ENCODE results near the gene CYP26B1. TPM values are rescaled to one million over a fixed set of nuclear protein-coding genes. Genes with fewer than 3 reads are reported as not detected.

CYP26B1 gene
- total RNA-seq, 4 donors from 2014 or later, result 1.8 to 4.8 (median 2.3) TPM

- Histone ChIP-seq H3K36me3 (no peaks in the 10 kb centered on the region), H3K4me3 (no peak overlapping the region), H3K27me3 (peaks cover 0 to 5% (median 0%) of the 10 kb centered on the region in 3 donors), H3K27ac (no peak overlapping the region), H3K4me1 (peaks cover 1 to 8% of the 10 kb centered on the region in 2 donors), H3K9me3 (no peaks in the 10 kb centered on the region)
- in situ Hi-C loops (cut with MboI; ENCODE audit: low sequenced_read_pairs in 4 of 4) (loop anchor here (10.0 to 25.0 kb wide), 7 partner anchors 230 to 620 kb away; no protein-coding TSS in a partner anchor), intact Hi-C loops (cut with DNase I; ENCODE audit: low total_unique reads) (loop anchor here (10.0 kb wide), 1 partner anchor 420 kb away; no protein-coding TSS in a partner anchor)
- TF ChIP-seq, protein P1, sequence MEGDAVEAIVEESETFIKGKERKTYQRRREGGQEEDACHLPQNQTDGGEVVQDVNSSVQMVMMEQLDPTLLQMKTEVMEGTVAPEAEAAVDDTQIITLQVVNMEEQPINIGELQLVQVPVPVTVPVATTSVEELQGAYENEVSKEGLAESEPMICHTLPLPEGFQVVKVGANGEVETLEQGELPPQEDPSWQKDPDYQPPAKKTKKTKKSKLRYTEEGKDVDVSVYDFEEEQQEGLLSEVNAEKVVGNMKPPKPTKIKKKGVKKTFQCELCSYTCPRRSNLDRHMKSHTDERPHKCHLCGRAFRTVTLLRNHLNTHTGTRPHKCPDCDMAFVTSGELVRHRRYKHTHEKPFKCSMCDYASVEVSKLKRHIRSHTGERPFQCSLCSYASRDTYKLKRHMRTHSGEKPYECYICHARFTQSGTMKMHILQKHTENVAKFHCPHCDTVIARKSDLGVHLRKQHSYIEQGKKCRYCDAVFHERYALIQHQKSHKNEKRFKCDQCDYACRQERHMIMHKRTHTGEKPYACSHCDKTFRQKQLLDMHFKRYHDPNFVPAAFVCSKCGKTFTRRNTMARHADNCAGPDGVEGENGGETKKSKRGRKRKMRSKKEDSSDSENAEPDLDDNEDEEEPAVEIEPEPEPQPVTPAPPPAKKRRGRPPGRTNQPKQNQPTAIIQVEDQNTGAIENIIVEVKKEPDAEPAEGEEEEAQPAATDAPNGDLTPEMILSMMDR (IDR thresholded peaks at IDR 0.05 in 4 of 5, conservative IDR thresholded peaks at IDR 0.05 in 1 of 5), result no peak
- TF ChIP-seq POLR2A (IDR thresholded peaks at IDR 0.05), result no peak
- no peak for DNase-seq
- no peak for ATAC-seq
Measured at GRCh38 chr2:72155151-72155550, 7.5 kb upstream of the CYP26B1 start.

- intact Hi-C loops (cut with DNase I; ENCODE audit: low total_unique reads), result loop anchor here (5.0 to 10.0 kb wide), 3 partner anchors 157 to 542 kb away; no protein-coding TSS in a partner anchor
- no peak overlapping the region for H3K27ac ChIP-seq
- H3K9me3 ChIP-seq, result no peaks in the 10 kb centered on the region
- peaks cover 8 to 15% of the 10 kb centered on the region in 2 donors for H3K4me1 ChIP-seq
- peak in 1 of 2 donors; percentile 26 for ATAC-seq
- no peak for DNase-seq
- no peak overlapping the region for H3K4me3 ChIP-seq
- in situ Hi-C loops (cut with MboI; ENCODE audit: low sequenced_read_pairs in 4 of 4), result loop anchor here (5.0 to 25.0 kb wide), 10 partner anchors 230 to 620 kb away; no protein-coding TSS in a partner anchor
- no peaks in the 10 kb centered on the region for H3K36me3 ChIP-seq
- TF ChIP-seq, protein P1 (IDR thresholded peaks at IDR 0.05 in 4 of 5, conservative IDR thresholded peaks at IDR 0.05 in 1 of 5), result no peak
- TF ChIP-seq POLR2A (IDR thresholded peaks at IDR 0.05), result no peak
- peaks cover 6 to 11% (median 7%) of the 10 kb centered on the region in 3 donors for H3K27me3 ChIP-seq
Measured at GRCh38 chr2:72154386-72154975, 6.8 kb upstream of the CYP26B1 start.

- TF ChIP-seq, protein P1 (IDR thresholded peaks at IDR 0.05 in 4 of 5, conservative IDR thresholded peaks at IDR 0.05 in 1 of 5), result no peak
- no peak for TF ChIP-seq POLR2A (IDR thresholded peaks at IDR 0.05)
- no peaks in the 10 kb centered on the region for H3K9me3 ChIP-seq
- H3K36me3 ChIP-seq, result no peaks in the 10 kb centered on the region
- H3K27me3 ChIP-seq, result peaks cover 11 to 16% (median 12%) of the 10 kb centered on the region in 3 donors
- H3K4me3 ChIP-seq, result no peak overlapping the region
- H3K4me1 ChIP-seq, result peaks cover 12 to 20% of the 10 kb centered on the region in 2 donors
- no peak overlapping the region for H3K27ac ChIP-seq
- ATAC-seq, result no peak
- no peak for DNase-seq
- intact Hi-C loops (cut with DNase I; ENCODE audit: low total_unique reads) (loop anchor here (5.0 to 10.0 kb wide), 3 partner anchors 157 to 542 kb away; no protein-coding TSS in a partner anchor), in situ Hi-C loops (cut with MboI; ENCODE audit: low sequenced_read_pairs in 4 of 4) (loop anchor here (5.0 to 25.0 kb wide), 10 partner anchors 229 to 619 kb away; no protein-coding TSS in a partner anchor)
Measured at GRCh38 chr2:72153924-72154323, 6.3 kb upstream of the CYP26B1 start.

- in situ Hi-C loops (cut with MboI; ENCODE audit: low sequenced_read_pairs in 4 of 4), result loop anchor here (5.0 to 25.0 kb wide), 10 partner anchors 228 to 618 kb away; no protein-coding TSS in a partner anchor
- intact Hi-C loops (cut with DNase I; ENCODE audit: low total_unique reads), result loop anchor here (5.0 to 10.0 kb wide), 3 partner anchors 156 to 541 kb away; no protein-coding TSS in a partner anchor
- peaks cover 13 to 20% of the 10 kb centered on the region in 2 donors for H3K4me1 ChIP-seq
- no peak for TF ChIP-seq POLR2A (IDR thresholded peaks at IDR 0.05)
- TF ChIP-seq, protein P1 (IDR thresholded peaks at IDR 0.05 in 4 of 5, conservative IDR thresholded peaks at IDR 0.05 in 1 of 5), result no peak
- DNase-seq (no peak), ATAC-seq (no peak)
- H3K9me3 ChIP-seq, result no peaks in the 10 kb centered on the region
- H3K4me3 ChIP-seq, result no peak overlapping the region
- H3K27me3 ChIP-seq, result peaks cover 11 to 17% (median 14%) of the 10 kb centered on the region in 3 donors
- H3K27ac ChIP-seq, result no peak overlapping the region
- H3K36me3 ChIP-seq, result no peaks in the 10 kb centered on the region
Measured at GRCh38 chr2:72153026-72153791, 5.5 kb upstream of the CYP26B1 start.
